Keratinocyte (primary cell): ENCODE results near the gene PSMD2. TPM values are rescaled to one million over a fixed set of nuclear protein-coding genes. Genes with fewer than 3 reads are reported as not detected.

Source experiments
- DNase-seq: peaks from one replicate; pipeline ENCODE4 v3.0.0-alpha.2; 2011; ENCODE audit warnings: low read depth, missing footprints, low spot score
- FAIRE-seq: peaks from 2 replicates; lab custom pipeline; 2011; peaks lifted over from hg19 to GRCh38; lab: Jason Lieb, UNC
- H2AFZ ChIP-seq: 2 replicates; pipeline ENCODE4 v1.6.0; 2012; ENCODE audit warnings: low read length, control low read depth, inconsistent platforms; ENCODE audit not compliant: control insufficient read depth
- H3K27ac ChIP-seq: 2 replicates; pipeline ENCODE4 v1.5.1; 2011; ENCODE audit warnings: low read length; ENCODE audit not compliant: control insufficient read depth, insufficient read depth
- H3K27me3 ChIP-seq: 3 replicates; pipeline ENCODE4 v1.6.0; 2011; ENCODE audit warnings: low read length; ENCODE audit not compliant: control insufficient read depth, insufficient read depth; ENCODE audit errors: extremely low read depth
- H3K36me3 ChIP-seq, 2 experiments: 2 replicates in 1 of 2; 3 replicates in 1 of 2; pipeline ENCODE4 v1.5.1; 2011; ENCODE audit warnings: low read length in 2 of 2, mild to moderate bottlenecking in 1 of 2; ENCODE audit not compliant: control insufficient read depth in 2 of 2, insufficient read depth in 2 of 2; ENCODE audit errors: extremely low read depth in 1 of 2
- H3K4me1 ChIP-seq: 3 replicates; pipeline ENCODE4 v1.5.1; 2011; ENCODE audit warnings: low read length; ENCODE audit not compliant: control insufficient read depth, insufficient read depth; ENCODE audit errors: extremely low read depth
- H3K4me2 ChIP-seq: 3 replicates; pipeline ENCODE4 v1.6.0; 2011; ENCODE audit warnings: low read depth, low read length; ENCODE audit not compliant: control insufficient read depth, insufficient read depth; ENCODE audit errors: extremely low read depth
- H3K4me3 ChIP-seq, 3 experiments: fragments of 200-600 bp in 1 of 3; sonication (generic) in 1 of 3; 2 replicates in 2 of 3; 3 replicates in 1 of 3; pipeline ENCODE4 v1.5.1; 2011 to 2016; ENCODE audit warnings: low read length in 3 of 3, mild to moderate bottlenecking in 3 of 3, control low read depth in 2 of 3, inconsistent platforms in 1 of 3, low read depth in 1 of 3, mixed read lengths in 1 of 3, mixed run types in 1 of 3, moderate library complexity in 1 of 3; ENCODE audit not compliant: control insufficient read depth in 2 of 3, insufficient read depth in 2 of 3; ENCODE audit errors: extremely low read depth in 1 of 3
- H3K79me2 ChIP-seq: 2 replicates; pipeline ENCODE4 v1.6.0; 2012; ENCODE audit warnings: low read length; ENCODE audit not compliant: control insufficient read depth, insufficient read depth
- H3K9ac ChIP-seq: 3 replicates; pipeline ENCODE4 v1.6.0; 2011; ENCODE audit warnings: low read length; ENCODE audit not compliant: control insufficient read depth, insufficient read depth; ENCODE audit errors: extremely low read depth
- H3K9me1 ChIP-seq: 3 replicates; pipeline ENCODE4 v1.6.0; 2011; ENCODE audit warnings: low read length; ENCODE audit not compliant: control insufficient read depth, insufficient read depth; ENCODE audit errors: extremely low read depth
- H3K9me3 ChIP-seq: 2 replicates; pipeline ENCODE4 v1.5.1; 2012; ENCODE audit warnings: low read depth, low read length; ENCODE audit not compliant: control insufficient read depth
- H4K20me1 ChIP-seq: 3 replicates; pipeline ENCODE4 v1.6.0; 2011; ENCODE audit warnings: low read length; ENCODE audit not compliant: control insufficient read depth, insufficient read depth; ENCODE audit errors: extremely low read depth
- EZH2 ChIP-seq: IDR thresholded peaks from one replicate; pipeline ENCODE4 v1.6.1; 2012; ENCODE audit warnings: inconsistent platforms, mild to moderate bottlenecking, low read length, moderate library complexity
- dilution Hi-C: fragments of 300-500 bp; cut with MboI; formaldehyde crosslinking; loops from one replicate; pipeline ENCODE4 v1.7.0; 2020; ENCODE audit warnings: low sequenced_read_pairs; ENCODE audit not compliant: extremely low pct_ligation_motif_present
- polyA plus RNA-seq, 5 experiments: library from polyadenylated mRNA; depleted of rRNA in 3 of 5; stranded (reverse) in 3 of 5; stranded (forward) in 1 of 5; unstranded in 1 of 5; fragments of >200 nt; gene quantifications; 1 replicate in 1 of 5; 2 replicates in 3 of 5; 3 replicates in 1 of 5; pipeline versions ENCODE4 v1.2.1 to v1.2.3, GENCODE V29; 2011 to 2012; ENCODE audit warnings: missing spikeins in 2 of 5, low read depth in 1 of 5, low replicate concordance in 1 of 5
- small RNA-seq, 3 experiments: library from RNA; depleted of rRNA; stranded (forward); fragments of <200 nt; gene quantifications; one replicate each; pipeline ENCODE3, GENCODE V24; 2012; ENCODE audit warnings: low read depth in 3 of 3, low replicate concordance in 1 of 3; ENCODE audit not compliant: insufficient read length in 3 of 3
- TF ChIP-seq, protein P1 (sequence below), 3 experiments: IDR thresholded peaks in 1 of 3; conservative IDR thresholded peaks in 1 of 3; optimal IDR thresholded peaks in 1 of 3; 2 replicates in 2 of 3; 3 replicates in 1 of 3; pipeline versions ENCODE3 to v1.5.1; 2011; ENCODE audit warnings: low read length in 3 of 3, mild to moderate bottlenecking in 3 of 3, moderate library complexity in 2 of 3, control low read depth in 1 of 3, inconsistent platforms in 1 of 3; ENCODE audit not compliant: insufficient read depth in 2 of 3; ENCODE audit errors: extremely low read depth in 1 of 3

The PSMD2 gene
- polyA plus RNA-seq, 1 donor (not counting 4 experiments of a cell fraction or from before 2014, with no cell fraction given): 593 TPM

DNA sequence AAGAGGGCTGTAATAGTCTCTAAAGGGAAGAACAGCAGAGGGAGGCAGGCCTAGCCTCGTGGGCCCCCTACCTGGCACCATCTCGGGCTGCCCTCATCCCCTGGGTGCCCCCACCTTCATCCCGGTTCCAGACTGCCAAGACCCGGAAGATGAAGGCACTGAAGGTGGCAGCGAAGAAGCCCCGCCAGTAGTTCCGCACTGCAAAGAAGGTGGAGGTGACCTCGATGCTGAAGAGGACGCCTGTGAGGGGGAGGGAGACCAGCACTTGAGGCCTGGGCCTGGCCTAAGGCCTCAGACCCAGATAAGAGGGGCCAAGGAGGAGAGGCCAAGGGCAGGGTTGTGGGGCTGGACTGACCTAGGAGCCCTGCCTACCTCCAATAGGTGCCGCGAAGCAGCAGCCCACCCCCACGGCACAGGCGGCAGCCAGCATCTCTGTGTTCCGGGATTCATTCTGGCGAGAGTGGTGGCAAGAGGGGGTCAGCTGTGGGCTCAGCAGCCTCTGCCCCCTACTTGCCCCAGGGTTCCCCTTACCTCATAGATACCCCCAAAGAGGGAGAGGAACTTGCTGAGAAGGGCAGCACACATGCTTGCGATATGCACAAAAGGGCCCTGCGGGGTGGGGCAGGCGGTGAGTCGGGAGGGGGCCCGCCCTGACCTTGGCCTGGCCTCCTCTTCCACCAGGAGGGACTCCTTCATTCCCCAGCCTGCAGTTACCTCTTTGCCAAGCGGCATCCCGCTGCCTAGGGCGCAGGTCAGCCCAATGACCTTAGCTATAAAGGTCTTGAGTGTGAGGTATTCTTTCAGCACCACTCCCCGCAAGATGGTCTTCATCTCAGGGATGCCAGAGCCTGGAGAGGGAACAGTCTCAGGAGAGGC, 58.4 kb downstream of the PSMD2 start:
- Histone ChIP-seq H3K79me2 (peaks cover 1% of the 10 kb centered on the region), H3K9ac (no peak overlapping the region), H2AFZ (no peak overlapping the region), H3K9me3 (no peaks in the 10 kb centered on the region), H3K4me1 (peaks cover 9% of the 10 kb centered on the region), H3K27me3 (no peaks in the 10 kb centered on the region), H4K20me1 (no peaks in the 10 kb centered on the region), H3K4me3 (no peak overlapping the region), H3K27ac (no peak overlapping the region), H3K36me3 (peaks cover 4 to 11% of the 10 kb centered on the region in 2 experiments), H3K9me1 (no peaks in the 10 kb centered on the region), H3K4me2 (no peak overlapping the region)
- dilution Hi-C loops: no loop called here
- TF ChIP-seq, protein P1, sequence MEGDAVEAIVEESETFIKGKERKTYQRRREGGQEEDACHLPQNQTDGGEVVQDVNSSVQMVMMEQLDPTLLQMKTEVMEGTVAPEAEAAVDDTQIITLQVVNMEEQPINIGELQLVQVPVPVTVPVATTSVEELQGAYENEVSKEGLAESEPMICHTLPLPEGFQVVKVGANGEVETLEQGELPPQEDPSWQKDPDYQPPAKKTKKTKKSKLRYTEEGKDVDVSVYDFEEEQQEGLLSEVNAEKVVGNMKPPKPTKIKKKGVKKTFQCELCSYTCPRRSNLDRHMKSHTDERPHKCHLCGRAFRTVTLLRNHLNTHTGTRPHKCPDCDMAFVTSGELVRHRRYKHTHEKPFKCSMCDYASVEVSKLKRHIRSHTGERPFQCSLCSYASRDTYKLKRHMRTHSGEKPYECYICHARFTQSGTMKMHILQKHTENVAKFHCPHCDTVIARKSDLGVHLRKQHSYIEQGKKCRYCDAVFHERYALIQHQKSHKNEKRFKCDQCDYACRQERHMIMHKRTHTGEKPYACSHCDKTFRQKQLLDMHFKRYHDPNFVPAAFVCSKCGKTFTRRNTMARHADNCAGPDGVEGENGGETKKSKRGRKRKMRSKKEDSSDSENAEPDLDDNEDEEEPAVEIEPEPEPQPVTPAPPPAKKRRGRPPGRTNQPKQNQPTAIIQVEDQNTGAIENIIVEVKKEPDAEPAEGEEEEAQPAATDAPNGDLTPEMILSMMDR (optimal IDR thresholded peaks at IDR 0.05 in 1 of 3, IDR thresholded peaks at IDR 0.05 in 1 of 3, conservative IDR thresholded peaks at IDR 0.05 in 1 of 3; ENCODE audit: extremely low read depth in 1 of 3, insufficient read depth in 2 of 3, low read length in 3 of 3): no peak
- no peak for TF ChIP-seq EZH2
- FAIRE-seq (no peak), DNase-seq (no peak)

DNA sequence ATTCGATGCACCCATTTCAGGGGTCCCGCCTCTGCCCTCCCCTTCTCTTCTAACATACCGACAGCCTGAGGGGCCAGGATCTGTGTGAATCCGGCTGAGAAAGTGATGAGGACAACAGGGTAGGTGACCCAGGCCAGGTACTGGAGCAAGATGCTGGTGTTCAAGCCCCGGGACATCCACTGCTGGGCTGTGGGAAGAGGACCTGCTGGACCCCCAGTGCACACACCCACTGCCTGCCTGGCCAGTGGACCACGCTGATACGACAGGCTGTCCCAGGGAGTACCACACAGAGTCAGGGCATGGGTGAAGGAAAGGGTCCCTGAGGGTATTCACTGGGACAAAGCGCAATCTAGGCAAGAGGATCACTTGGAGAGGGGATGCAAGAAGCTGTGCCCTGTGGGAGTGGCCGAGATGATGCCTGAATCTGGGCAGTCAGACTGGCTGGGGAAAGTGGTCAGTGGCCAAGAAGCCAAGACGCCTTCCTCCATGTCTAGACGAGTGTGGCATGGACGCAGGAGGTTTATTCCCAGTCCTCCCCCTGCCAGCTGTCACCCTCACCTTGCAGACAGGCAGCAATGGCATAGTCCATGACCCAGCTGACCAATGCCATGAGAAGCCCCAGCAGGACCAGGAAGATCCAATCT, 59.2 kb downstream of the PSMD2 start:
- no peak for FAIRE-seq
- TF ChIP-seq, protein P1 (optimal IDR thresholded peaks at IDR 0.05 in 1 of 3, IDR thresholded peaks at IDR 0.05 in 1 of 3, conservative IDR thresholded peaks at IDR 0.05 in 1 of 3; ENCODE audit: extremely low read depth in 1 of 3, insufficient read depth in 2 of 3, low read length in 3 of 3): no peak
- no peak for TF ChIP-seq EZH2
- Histone ChIP-seq H3K4me1 (peaks cover 9% of the 10 kb centered on the region), H3K27ac (no peak overlapping the region), H3K27me3 (no peaks in the 10 kb centered on the region), H3K9ac (no peak overlapping the region), H4K20me1 (no peaks in the 10 kb centered on the region), H3K36me3 (peaks cover 3 to 9% of the 10 kb centered on the region in 2 experiments), H2AFZ (no peak overlapping the region), H3K9me3 (no peaks in the 10 kb centered on the region), H3K9me1 (no peaks in the 10 kb centered on the region), H3K4me3 (no peak overlapping the region), H3K79me2 (peaks cover 2% of the 10 kb centered on the region), H3K4me2 (no peak overlapping the region)
- dilution Hi-C loops: no loop called here
- no peak for DNase-seq

Small RNA genes within 50 kb of the gene (small RNA-seq; reads per million reads assigned to genes)
- 39.0 to 2,479 (median 85.9) reads per million in 3 experiments for gene SNORD66

Other genes starting within 250 kb of the PSMD2 start
- gene HTR3C, start 246.2 kb upstream of the PSMD2 start, polyA plus RNA-seq: not detected in 3 replicates
- not detected in 3 replicates for gene HTR3E, start 202.2 kb upstream of the PSMD2 start, polyA plus RNA-seq
- gene EIF2B5, start 163.9 kb upstream of the PSMD2 start, polyA plus RNA-seq: 31.9 to 37.9 TPM (median 33.7 TPM) in 3 replicates
- 16.0 to 21.9 TPM (median 18.5 TPM) in 3 replicates for gene DVL3, start 143.9 kb upstream of the PSMD2 start, polyA plus RNA-seq
- gene AP2M1, start 124.4 kb upstream of the PSMD2 start, polyA plus RNA-seq: 431 to 520 TPM (median 443 TPM) in 3 replicates
- 39.2 to 53.8 TPM (median 43.5 TPM) in 3 replicates for gene ABCF3, start 113.0 kb upstream of the PSMD2 start, polyA plus RNA-seq
- gene VWA5B2, start 69.7 kb upstream of the PSMD2 start, polyA plus RNA-seq: not detected in 3 replicates
- 44.4 to 49.6 TPM (median 48.2 TPM) in 3 replicates for gene ALG3, start 50.3 kb upstream of the PSMD2 start, polyA plus RNA-seq
- gene EEF1AKMT4, start 49.6 kb upstream of the PSMD2 start, polyA plus RNA-seq: 10.8 to 18.6 TPM (median 13.2 TPM) in 3 replicates
- 0.06 to 0.29 TPM (median 0.18 TPM) in 3 replicates for gene CAMK2N2, start 37.7 kb upstream of the PSMD2 start, polyA plus RNA-seq
- gene ECE2, start 23.2 kb upstream of the PSMD2 start, polyA plus RNA-seq: not detected in 3 replicates
- 217 to 467 TPM (median 225 TPM) in 3 replicates for gene EIF4G1, start 15.4 kb downstream of the PSMD2 start, polyA plus RNA-seq
- gene FAM131A, start 38.4 kb downstream of the PSMD2 start, polyA plus RNA-seq: 10.8 to 17.4 TPM (median 12.1 TPM) in 3 replicates
- 3.1 to 3.3 TPM (median 3.2 TPM) in 3 replicates for gene CLCN2, start 62.4 kb downstream of the PSMD2 start, polyA plus RNA-seq
- gene POLR2H, start 62.5 kb downstream of the PSMD2 start, polyA plus RNA-seq: 132 to 202 TPM (median 135 TPM) in 3 replicates
- not detected in 3 replicates for gene THPO, start 79.0 kb downstream of the PSMD2 start, polyA plus RNA-seq
- gene CHRD, start 80.8 kb downstream of the PSMD2 start, polyA plus RNA-seq: not detected in 3 replicates